ENCODE data around the gene TRMO. TPM values are rescaled to one million over a fixed set of nuclear protein-coding genes. Genes with fewer than 3 reads are reported as not detected.
"Not testable (repeated sequence)": the region's sequence is repeated elsewhere in the genome, so short reads cannot be mapped to it uniquely, and the experiment has no call there.

Gene TRMO
- 5.0 TPM for polyA plus RNA-seq (2013, experiment 1 of 2)
- 4.5 TPM for polyA plus RNA-seq (2013, experiment 2 of 2)

- Histone ChIP-seq H3K4me1 (ENCODE audit: control insufficient read depth, insufficient read depth, low read length, poor library complexity, severe bottlenecking) (no peaks in the 10 kb centered on the region), H3K9me3 (ENCODE audit: control insufficient read depth, low read length) (no peaks in the 10 kb centered on the region), H3K27ac (ENCODE audit: low read depth, low read length, severe bottlenecking) (peak within 1 kb of the TSS; percentile 97), H3K36me3 (ENCODE audit: control insufficient read depth, insufficient read depth, low read length) (no peaks in the 10 kb centered on the region), H3K4me3 (ENCODE audit: extremely low read depth, insufficient read depth, low read length, poor library complexity, severe bottlenecking) (peak within 1 kb of the TSS; percentile 52)
- 3% methylated on average over 49 to 53 of the region's 54 CpGs for WGBS, 2 experiments (ENCODE audit: insufficient coverage in 2 of 2)
Observed at GRCh38 chr9:97921959-97922724, at the start of gene TRMO. Gene TRMO, minus strand, starts transcription at chr9:97922500. Its CDS starts 7 bp downstream, at chr9:97922493.

- no peak overlapping the region for H3K4me3 ChIP-seq (ENCODE audit: extremely low read depth, insufficient read depth, low read length, poor library complexity, severe bottlenecking)
- no peak overlapping the region for H3K27ac ChIP-seq (ENCODE audit: low read depth, low read length, severe bottlenecking)
- WGBS, 2 experiments (ENCODE audit: insufficient coverage in 2 of 2): 83 to 92% methylated on average over 2 to 3 of the region's 7 CpGs
- H3K36me3 ChIP-seq (ENCODE audit: control insufficient read depth, insufficient read depth, low read length): no peaks in the 10 kb centered on the region
- no peaks in the 10 kb centered on the region for H3K4me1 ChIP-seq (ENCODE audit: control insufficient read depth, insufficient read depth, low read length, poor library complexity, severe bottlenecking)
- H3K9me3 ChIP-seq (ENCODE audit: control insufficient read depth, low read length): no peaks in the 10 kb centered on the region
Observed at GRCh38 chr9:97970165-97970564, 47.9 kb upstream of the TRMO start.

GRCh38 chr9:97969014-97969413, 46.7 kb upstream of the TRMO start:
- Histone ChIP-seq H3K4me3 (ENCODE audit: extremely low read depth, insufficient read depth, low read length, poor library complexity, severe bottlenecking) (no peak overlapping the region), H3K9me3 (ENCODE audit: control insufficient read depth, low read length) (no peaks in the 10 kb centered on the region), H3K27ac (ENCODE audit: low read depth, low read length, severe bottlenecking) (no peak overlapping the region), H3K36me3 (ENCODE audit: control insufficient read depth, insufficient read depth, low read length) (no peaks in the 10 kb centered on the region), H3K4me1 (ENCODE audit: control insufficient read depth, insufficient read depth, low read length, poor library complexity, severe bottlenecking) (no peaks in the 10 kb centered on the region)
- 100% methylated on average over 1 to 2 of the region's 2 CpGs for WGBS, 2 experiments (ENCODE audit: insufficient coverage in 2 of 2)

GRCh38 chr9:97966493-97966892, 44.2 kb upstream of the TRMO start:
- H3K27ac ChIP-seq (ENCODE audit: low read depth, low read length, severe bottlenecking): no peak overlapping the region
- H3K36me3 ChIP-seq (ENCODE audit: control insufficient read depth, insufficient read depth, low read length): no peaks in the 10 kb centered on the region
- H3K4me1 ChIP-seq (ENCODE audit: control insufficient read depth, insufficient read depth, low read length, poor library complexity, severe bottlenecking): no peaks in the 10 kb centered on the region
- H3K9me3 ChIP-seq (ENCODE audit: control insufficient read depth, low read length): no peaks in the 10 kb centered on the region
- H3K4me3 ChIP-seq (ENCODE audit: extremely low read depth, insufficient read depth, low read length, poor library complexity, severe bottlenecking): no peak overlapping the region
- no CpG with 5 or more reads among the region's 1 CpG for WGBS, 2 experiments (ENCODE audit: insufficient coverage in 2 of 2)

- Histone ChIP-seq H3K36me3 (ENCODE audit: control insufficient read depth, insufficient read depth, low read length) (no peaks in the 10 kb centered on the region), H3K27ac (ENCODE audit: low read depth, low read length, severe bottlenecking) (no peak overlapping the region), H3K4me1 (ENCODE audit: control insufficient read depth, insufficient read depth, low read length, poor library complexity, severe bottlenecking) (no peaks in the 10 kb centered on the region), H3K4me3 (ENCODE audit: extremely low read depth, insufficient read depth, low read length, poor library complexity, severe bottlenecking) (no peak overlapping the region), H3K9me3 (ENCODE audit: control insufficient read depth, low read length) (no peaks in the 10 kb centered on the region)
Observed at GRCh38 chr9:97964901-97965300, 42.6 kb upstream of the TRMO start.

- H3K36me3 ChIP-seq (ENCODE audit: control insufficient read depth, insufficient read depth, low read length): no peaks in the 10 kb centered on the region
- no peaks in the 10 kb centered on the region for H3K9me3 ChIP-seq (ENCODE audit: control insufficient read depth, low read length)
- no peak overlapping the region for H3K27ac ChIP-seq (ENCODE audit: low read depth, low read length, severe bottlenecking)
- H3K4me1 ChIP-seq (ENCODE audit: control insufficient read depth, insufficient read depth, low read length, poor library complexity, severe bottlenecking): no peaks in the 10 kb centered on the region
- no CpG with 5 or more reads among the region's 2 CpGs for WGBS, 2 experiments (ENCODE audit: insufficient coverage in 2 of 2)
- no peak overlapping the region for H3K4me3 ChIP-seq (ENCODE audit: extremely low read depth, insufficient read depth, low read length, poor library complexity, severe bottlenecking)
Observed at GRCh38 chr9:97963232-97963631, 40.9 kb upstream of the TRMO start.

GRCh38 chr9:97962575-97962974, 40.3 kb upstream of the TRMO start:
- no peaks in the 10 kb centered on the region for H3K36me3 ChIP-seq (ENCODE audit: control insufficient read depth, insufficient read depth, low read length)
- no peaks in the 10 kb centered on the region for H3K4me1 ChIP-seq (ENCODE audit: control insufficient read depth, insufficient read depth, low read length, poor library complexity, severe bottlenecking)
- H3K9me3 ChIP-seq (ENCODE audit: control insufficient read depth, low read length): no peaks in the 10 kb centered on the region

GRCh38 chr9:97962136-97962535, 39.8 kb upstream of the TRMO start:
- WGBS, 2 experiments (ENCODE audit: insufficient coverage in 2 of 2): 80 to 87% methylated on average over 3 to 4 of the region's 4 CpGs
- Histone ChIP-seq H3K9me3 (ENCODE audit: control insufficient read depth, low read length) (no peaks in the 10 kb centered on the region), H3K27ac (ENCODE audit: low read depth, low read length, severe bottlenecking) (no peak overlapping the region), H3K36me3 (ENCODE audit: control insufficient read depth, insufficient read depth, low read length) (no peaks in the 10 kb centered on the region), H3K4me1 (ENCODE audit: control insufficient read depth, insufficient read depth, low read length, poor library complexity, severe bottlenecking) (no peaks in the 10 kb centered on the region), H3K4me3 (ENCODE audit: extremely low read depth, insufficient read depth, low read length, poor library complexity, severe bottlenecking) (no peak overlapping the region)

More at GRCh38 chr9:97962575-97962974, 40.3 kb upstream of the TRMO start:
- 83% methylated on average over 1 to 3 of the region's 5 CpGs for WGBS, 2 experiments (ENCODE audit: insufficient coverage in 2 of 2)
- Histone ChIP-seq H3K27ac (ENCODE audit: low read depth, low read length, severe bottlenecking) (no peak overlapping the region), H3K4me3 (ENCODE audit: extremely low read depth, insufficient read depth, low read length, poor library complexity, severe bottlenecking) (no peak overlapping the region)

GRCh38 chr9:97961361-97961760, 39.1 kb upstream of the TRMO start:
- H3K36me3 ChIP-seq (ENCODE audit: control insufficient read depth, insufficient read depth, low read length): no peaks in the 10 kb centered on the region
- WGBS, 2 experiments (ENCODE audit: insufficient coverage in 2 of 2): 80% methylated on average over 1 of the region's 2 CpGs; no CpG with 5 or more reads in 1 of the 2 experiments
- H3K4me1 ChIP-seq (ENCODE audit: control insufficient read depth, insufficient read depth, low read length, poor library complexity, severe bottlenecking): no peaks in the 10 kb centered on the region
- no peak overlapping the region for H3K27ac ChIP-seq (ENCODE audit: low read depth, low read length, severe bottlenecking)
- H3K4me3 ChIP-seq (ENCODE audit: extremely low read depth, insufficient read depth, low read length, poor library complexity, severe bottlenecking): no peak overlapping the region
- no peaks in the 10 kb centered on the region for H3K9me3 ChIP-seq (ENCODE audit: control insufficient read depth, low read length)

- not testable (repeated sequence) for H3K9me3 ChIP-seq (ENCODE audit: control insufficient read depth, low read length); H3K4me3 ChIP-seq (ENCODE audit: extremely low read depth, insufficient read depth, low read length, poor library complexity, severe bottlenecking); H3K36me3 ChIP-seq (ENCODE audit: control insufficient read depth, insufficient read depth, low read length); H3K27ac ChIP-seq (ENCODE audit: low read depth, low read length, severe bottlenecking); H3K4me1 ChIP-seq (ENCODE audit: control insufficient read depth, insufficient read depth, low read length, poor library complexity, severe bottlenecking)
- WGBS, 2 experiments (ENCODE audit: insufficient coverage in 2 of 2): 89 to 98% methylated on average over 6 to 8 of the region's 9 CpGs
Observed at GRCh38 chr9:97960678-97961328, 38.5 kb upstream of the TRMO start.

GRCh38 chr9:97959585-97959984, 37.3 kb upstream of the TRMO start:
- H3K9me3 ChIP-seq (ENCODE audit: control insufficient read depth, low read length): no peaks in the 10 kb centered on the region
- no peak overlapping the region for H3K27ac ChIP-seq (ENCODE audit: low read depth, low read length, severe bottlenecking)
- H3K4me3 ChIP-seq (ENCODE audit: extremely low read depth, insufficient read depth, low read length, poor library complexity, severe bottlenecking): no peak overlapping the region
- H3K4me1 ChIP-seq (ENCODE audit: control insufficient read depth, insufficient read depth, low read length, poor library complexity, severe bottlenecking): no peaks in the 10 kb centered on the region
- no peaks in the 10 kb centered on the region for H3K36me3 ChIP-seq (ENCODE audit: control insufficient read depth, insufficient read depth, low read length)
